Left lung (tissue), 10 donors: Measurements from ENCODE around the gene ALDH7A1. TPM values are rescaled to one million over a fixed set of nuclear protein-coding genes. Genes with fewer than 3 reads are reported as not detected.

Source experiments
- ATAC-seq: fragments of 200-7000 bp; cut with Tn5 transposase; one replicate; pipeline ENCODE4 v1.9.1; 2020; ENCODE audit warnings: moderate library complexity
- DNase-seq, 4 donors: peaks; one replicate each; pipeline ENCODE4 v3.0.0-alpha.2; 2013 to 2020
- H3K27ac ChIP-seq, 2 donors: fragments of 200-600 bp; sonication (generic) in 1 of 2; one replicate each; pipeline versions ENCODE4 v1.5.0 to v1.8.0; 2020 to 2021
- H3K27me3 ChIP-seq, 2 donors: fragments of 200-600 bp; sonication (generic) in 1 of 2; one replicate each; pipeline versions ENCODE4 v1.5.0 to v1.8.0; 2020 to 2021
- H3K36me3 ChIP-seq, 2 donors: fragments of 200-600 bp; sonication (generic) in 1 of 2; one replicate each; pipeline versions ENCODE4 v1.5.0 to v1.8.0; 2020 to 2021
- H3K4me1 ChIP-seq, 2 donors: fragments of 200-600 bp; one replicate each; pipeline ENCODE4 v1.8.0; 2021
- H3K4me3 ChIP-seq, 2 donors: fragments of 200-600 bp; sonication (generic) in 1 of 2; one replicate each; pipeline versions ENCODE4 v1.5.0 to v1.8.0; 2020 to 2021; ENCODE audit warnings: mild to moderate bottlenecking in 1 of 2
- H3K9me3 ChIP-seq, 2 donors: fragments of 200-600 bp; sonication (generic) in 1 of 2; one replicate each; pipeline versions ENCODE4 v1.5.0 to v1.8.0; 2020 to 2021
- intact Hi-C, 2 donors: fragments of 100-400 bp; cut with DNase I; formaldehyde crosslinking; loops; one replicate each; pipeline versions ENCODE4 v1.11.2 to v1.14.2; 2022
- polyA plus RNA-seq, 6 donors: library from polyadenylated mRNA; unstranded; fragments of 120-200 nt; gene quantifications; one replicate each; pipeline ENCODE4 v1.2.1, GENCODE V29; 2013; ENCODE audit not compliant: insufficient read length in 6 of 6
- total RNA-seq, 2 donors: library from RNA; stranded (reverse); fragmentation: NEBNext Ultra II Directional; extraction: Animal tissue kit (Norgen Biotek cat#: 25700); gene quantifications; one replicate each; pipeline ENCODE4 v1.2.1, GENCODE V29; 2021
- TF ChIP-seq, protein P1 (sequence below), 2 donors: fragments of 200-600 bp; sonication (generic) in 1 of 2; IDR thresholded peaks; one replicate each; pipeline versions ENCODE4 v1.5.0 to v1.8.0; 2021; ENCODE audit warnings: antibody characterized with exemption in 2 of 2
- donor health status: DM: no; HTN: yes; CAD: no.
- donor health status: DM: no; HTN: no; CAD: no.

The ALDH7A1 gene
- total and polyA plus RNA-seq, 8 donors: 34.2 to 137 (median 122) TPM

GRCh38 chr5:126587551-126588390 lies 7.2 kb downstream of the ALDH7A1 start:
- Histone ChIP-seq H3K27me3 (no peaks in the 10 kb centered on the region), H3K4me3 (no peak overlapping the region), H3K27ac (no peak overlapping the region), H3K36me3 (peaks cover 0 to 34% of the 10 kb centered on the region in 2 donors), H3K9me3 (no peaks in the 10 kb centered on the region), H3K4me1 (no peaks in the 10 kb centered on the region)
- intact Hi-C loops: no loop called here
- TF ChIP-seq, protein P1, sequence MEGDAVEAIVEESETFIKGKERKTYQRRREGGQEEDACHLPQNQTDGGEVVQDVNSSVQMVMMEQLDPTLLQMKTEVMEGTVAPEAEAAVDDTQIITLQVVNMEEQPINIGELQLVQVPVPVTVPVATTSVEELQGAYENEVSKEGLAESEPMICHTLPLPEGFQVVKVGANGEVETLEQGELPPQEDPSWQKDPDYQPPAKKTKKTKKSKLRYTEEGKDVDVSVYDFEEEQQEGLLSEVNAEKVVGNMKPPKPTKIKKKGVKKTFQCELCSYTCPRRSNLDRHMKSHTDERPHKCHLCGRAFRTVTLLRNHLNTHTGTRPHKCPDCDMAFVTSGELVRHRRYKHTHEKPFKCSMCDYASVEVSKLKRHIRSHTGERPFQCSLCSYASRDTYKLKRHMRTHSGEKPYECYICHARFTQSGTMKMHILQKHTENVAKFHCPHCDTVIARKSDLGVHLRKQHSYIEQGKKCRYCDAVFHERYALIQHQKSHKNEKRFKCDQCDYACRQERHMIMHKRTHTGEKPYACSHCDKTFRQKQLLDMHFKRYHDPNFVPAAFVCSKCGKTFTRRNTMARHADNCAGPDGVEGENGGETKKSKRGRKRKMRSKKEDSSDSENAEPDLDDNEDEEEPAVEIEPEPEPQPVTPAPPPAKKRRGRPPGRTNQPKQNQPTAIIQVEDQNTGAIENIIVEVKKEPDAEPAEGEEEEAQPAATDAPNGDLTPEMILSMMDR (IDR thresholded peaks at IDR 0.05): no peak
- no peak for ATAC-seq
- DNase-seq: no peak

- Histone ChIP-seq H3K4me3 (no peak overlapping the region), H3K27me3 (no peaks in the 10 kb centered on the region), H3K4me1 (no peaks in the 10 kb centered on the region), H3K27ac (no peak overlapping the region), H3K9me3 (no peaks in the 10 kb centered on the region), H3K36me3 (peaks cover 0 to 50% of the 10 kb centered on the region in 2 donors)
- intact Hi-C loops: no loop called here
- DNase-seq: no peak
- ATAC-seq: no peak
- TF ChIP-seq, protein P1 (IDR thresholded peaks at IDR 0.05): no peak
Measured at GRCh38 chr5:126583761-126584160, 11.3 kb downstream of the ALDH7A1 start.

DNA sequence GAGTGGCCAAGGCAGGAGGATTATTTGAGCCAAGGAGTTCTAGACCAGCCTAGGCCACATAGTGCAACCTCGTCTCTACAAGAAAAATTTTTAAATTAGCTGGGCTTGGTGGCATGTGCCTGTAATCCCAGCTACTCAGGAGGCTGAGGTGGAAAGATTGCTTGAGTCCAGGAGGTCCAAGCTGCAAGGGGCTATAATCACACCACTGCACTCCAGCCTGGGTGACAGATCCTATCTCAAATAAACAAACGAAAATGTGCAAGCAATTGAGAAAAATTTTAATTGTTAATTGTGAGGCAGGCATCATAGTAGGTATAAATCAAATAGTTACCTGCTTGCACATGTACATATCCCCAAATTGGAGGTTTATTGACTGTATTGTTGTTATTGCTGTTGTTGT lies 15.3 kb downstream of the ALDH7A1 start:
- Histone ChIP-seq H3K4me3 (no peak overlapping the region), H3K4me1 (no peaks in the 10 kb centered on the region), H3K27ac (no peak overlapping the region), H3K9me3 (no peaks in the 10 kb centered on the region), H3K27me3 (no peaks in the 10 kb centered on the region), H3K36me3 (peaks cover 0 to 65% of the 10 kb centered on the region in 2 donors)
- TF ChIP-seq, protein P1 (IDR thresholded peaks at IDR 0.05): no peak
- intact Hi-C loops: no loop called here
- no peak for ATAC-seq
- no peak for DNase-seq

- TF ChIP-seq, protein P1 (IDR thresholded peaks at IDR 0.05): no peak
- Histone ChIP-seq H3K4me3 (no peak overlapping the region), H3K4me1 (no peaks in the 10 kb centered on the region), H3K9me3 (no peaks in the 10 kb centered on the region), H3K27me3 (no peaks in the 10 kb centered on the region), H3K36me3 (peaks cover 0 to 52% of the 10 kb centered on the region in 2 donors), H3K27ac (no peak overlapping the region)
- ATAC-seq: no peak
- intact Hi-C loops: no loop called here
- DNase-seq: peak in 1 of 4 donors; percentile 55
Measured at GRCh38 chr5:126577415-126577814, 17.6 kb downstream of the ALDH7A1 start.

GRCh38 chr5:126576974-126577373 lies 18.0 kb downstream of the ALDH7A1 start:
- intact Hi-C loops: no loop called here
- Histone ChIP-seq H3K27me3 (no peaks in the 10 kb centered on the region), H3K4me1 (no peaks in the 10 kb centered on the region), H3K27ac (no peak overlapping the region), H3K4me3 (no peak overlapping the region), H3K9me3 (no peaks in the 10 kb centered on the region), H3K36me3 (peaks cover 0 to 50% of the 10 kb centered on the region in 2 donors)
- TF ChIP-seq, protein P1 (IDR thresholded peaks at IDR 0.05): no peak
- ATAC-seq: no peak
- no peak for DNase-seq
